Mesenchymal stem cell (in vitro differentiated cells and primary cell): ENCODE data around the gene BBLN.
"Not testable (repeated sequence)": the region's sequence is repeated elsewhere in the genome, so short reads cannot be mapped to it uniquely, and the experiment has no call there.

Experiments
- DNase-seq: peaks from one replicate; pipeline ENCODE4 v3.0.0-alpha.2; 2013
- H2AFZ ChIP-seq: one replicate; pipeline ENCODE4 v1.6.1; 2013; ENCODE audit warnings: low read depth, mild to moderate bottlenecking, control low read depth, inconsistent platforms, low read length, moderate library complexity
- H2AK5ac ChIP-seq: 2 replicates; pipeline ENCODE4 v1.6.1; 2013; ENCODE audit warnings: low read length, moderate library complexity, mild to moderate bottlenecking, inconsistent platforms; ENCODE audit not compliant: severe bottlenecking
- H2BK120ac ChIP-seq: one replicate; pipeline ENCODE4 v1.6.1; 2013; ENCODE audit warnings: low read depth, mild to moderate bottlenecking, inconsistent platforms, low read length, moderate library complexity
- H2BK12ac ChIP-seq, 2 experiments: one replicate each; pipeline ENCODE4 v1.6.1; 2013; ENCODE audit warnings: inconsistent platforms in 2 of 2, low read length in 2 of 2, mild to moderate bottlenecking in 2 of 2, moderate library complexity in 2 of 2, control low read depth in 1 of 2
- H2BK15ac ChIP-seq: one replicate; pipeline ENCODE4 v1.6.1; 2013; ENCODE audit warnings: mild to moderate bottlenecking, low read depth, inconsistent platforms; ENCODE audit not compliant: poor library complexity, severe bottlenecking
- H2BK5ac ChIP-seq: 2 replicates; pipeline ENCODE4 v1.6.1; 2013; ENCODE audit warnings: low read depth, mild to moderate bottlenecking, low read length, control low read depth, inconsistent platforms; ENCODE audit not compliant: poor library complexity, severe bottlenecking
- H3K14ac ChIP-seq, 2 experiments: one replicate each; pipeline ENCODE4 v1.6.1; 2013; ENCODE audit warnings: inconsistent platforms in 2 of 2, low read length in 2 of 2, control low read depth in 1 of 2, mild to moderate bottlenecking in 1 of 2, moderate library complexity in 1 of 2
- H3K18ac ChIP-seq, 2 experiments: one replicate each; pipeline ENCODE4 v1.6.1; 2013; ENCODE audit warnings: inconsistent platforms in 2 of 2, low read length in 2 of 2, control low read depth in 1 of 2, low read depth in 1 of 2, mild to moderate bottlenecking in 1 of 2
- H3K23ac ChIP-seq, 2 experiments: one replicate each; pipeline ENCODE4 v1.6.1; 2013; ENCODE audit warnings: inconsistent platforms in 2 of 2, low read length in 2 of 2, mild to moderate bottlenecking in 2 of 2, moderate library complexity in 2 of 2, control low read depth in 1 of 2
- H3K27ac ChIP-seq: 2 replicates; pipeline ENCODE4 v1.5.1; 2013; ENCODE audit warnings: mild to moderate bottlenecking, moderate library complexity, low read length, control low read depth, inconsistent platforms; ENCODE audit not compliant: poor library complexity, severe bottlenecking
- H3K27me3 ChIP-seq, 2 experiments: 2 replicates each; pipeline versions ENCODE4 v1.6.1 to v1.7.0; 2013; ENCODE audit warnings: low read length in 2 of 2, mild to moderate bottlenecking in 2 of 2, moderate library complexity in 2 of 2, control low read depth in 1 of 2, inconsistent platforms in 1 of 2; ENCODE audit not compliant: control insufficient read depth in 1 of 2, insufficient read depth in 1 of 2
- H3K36me3 ChIP-seq, 2 experiments: 2 replicates each; pipeline versions ENCODE4 v1.6.1 to v1.7.0; 2013; ENCODE audit warnings: low read length in 2 of 2, control low read depth in 1 of 2, inconsistent platforms in 1 of 2, low read depth in 1 of 2, mild to moderate bottlenecking in 1 of 2; ENCODE audit not compliant: insufficient read depth in 2 of 2, control insufficient read depth in 1 of 2
- H3K4ac ChIP-seq, 2 experiments: one replicate each; pipeline ENCODE4 v1.6.1; 2013; ENCODE audit warnings: inconsistent platforms in 2 of 2, low read length in 2 of 2, mild to moderate bottlenecking in 2 of 2, moderate library complexity in 2 of 2, control low read depth in 1 of 2, low read depth in 1 of 2
- H3K4me1 ChIP-seq: 2 replicates; pipeline ENCODE4 v1.6.1; 2013; ENCODE audit warnings: low read depth, low read length, control low read depth; ENCODE audit not compliant: control insufficient read depth, insufficient read depth
- H3K4me2 ChIP-seq: 2 replicates; pipeline ENCODE4 v1.6.1; 2013; ENCODE audit warnings: low read length, mild to moderate bottlenecking, inconsistent platforms; ENCODE audit not compliant: poor library complexity, severe bottlenecking
- H3K4me3 ChIP-seq, 2 experiments: 2 replicates each; pipeline versions ENCODE4 v1.5.1 to v1.7.0; 2013; ENCODE audit warnings: low read length in 2 of 2, mild to moderate bottlenecking in 2 of 2, control low read depth in 1 of 2, low read depth in 1 of 2; ENCODE audit not compliant: insufficient read depth in 1 of 2
- H3K79me1 ChIP-seq: replicated peaks from 2 replicates; pipeline ENCODE4 v1.6.1; 2013; ENCODE audit warnings: mild to moderate bottlenecking, control low read depth, low read length, inconsistent platforms; ENCODE audit not compliant: poor library complexity, severe bottlenecking
- H3K9ac ChIP-seq: 2 replicates; pipeline ENCODE4 v1.7.0; 2013; ENCODE audit warnings: mild to moderate bottlenecking, low read length, moderate library complexity
- H3K9me3 ChIP-seq: 2 replicates; pipeline ENCODE4 v1.7.0; 2013; ENCODE audit warnings: mild to moderate bottlenecking, low read length; ENCODE audit not compliant: control insufficient read depth
- H4K8ac ChIP-seq: one replicate; pipeline ENCODE4 v1.6.1; 2013; ENCODE audit warnings: inconsistent platforms, mild to moderate bottlenecking, low read length, moderate library complexity
- H4K91ac ChIP-seq: one replicate; pipeline ENCODE4 v1.6.1; 2013; ENCODE audit warnings: mild to moderate bottlenecking, low read length, inconsistent platforms
- WGBS: methylation state at CpG from one replicate; pipeline ENCODE4 v1.1.7; 2013; ENCODE audit warnings: mixed read lengths; 5-methylcytosine and 5-hydroxymethylcytosine counted together

BBLN gene

GRCh38 chr9:128129976-128130590 lies 30.0 kb upstream of the BBLN start:
- Histone ChIP-seq H3K4me1 (peaks cover 39% of the 10 kb centered on the region), H3K79me1 (peaks cover 11% of the 10 kb centered on the region)
- H3K27me3 ChIP-seq, H3K4me3 ChIP-seq, H3K27ac ChIP-seq, H4K91ac ChIP-seq, H2BK15ac ChIP-seq, H3K4ac ChIP-seq, H2BK5ac ChIP-seq, H3K23ac ChIP-seq, H3K9ac ChIP-seq, H3K14ac ChIP-seq, H2AK5ac ChIP-seq, H3K18ac ChIP-seq, DNase-seq, H3K9me3 ChIP-seq, H3K4me2 ChIP-seq, H2BK12ac ChIP-seq, H2AFZ ChIP-seq, H3K36me3 ChIP-seq, H2BK120ac ChIP-seq, H4K8ac ChIP-seq: not testable (repeated sequence)
- 0% methylated on average over 1 of the region's 12 CpGs for WGBS

GRCh38 chr9:128130651-128131050 lies 29.4 kb upstream of the BBLN start:
- H3K4me1 ChIP-seq: peaks cover 37% of the 10 kb centered on the region
- not testable (repeated sequence) for H2BK12ac ChIP-seq, H3K23ac ChIP-seq, H3K36me3 ChIP-seq, H2AFZ ChIP-seq, H3K9ac ChIP-seq, H3K27ac ChIP-seq, H3K4me3 ChIP-seq, H3K14ac ChIP-seq, H2BK5ac ChIP-seq, H4K91ac ChIP-seq, DNase-seq, H4K8ac ChIP-seq, H2BK120ac ChIP-seq, H3K27me3 ChIP-seq, H3K4ac ChIP-seq, H3K9me3 ChIP-seq, H3K4me2 ChIP-seq, H3K79me1 ChIP-seq, H3K18ac ChIP-seq
- 68% methylated on average over 7 of the region's 7 CpGs for WGBS
- H2AK5ac ChIP-seq: peak overlapping the region; percentile 67
- peak overlapping the region; percentile 12 for H2BK15ac ChIP-seq

DNA sequence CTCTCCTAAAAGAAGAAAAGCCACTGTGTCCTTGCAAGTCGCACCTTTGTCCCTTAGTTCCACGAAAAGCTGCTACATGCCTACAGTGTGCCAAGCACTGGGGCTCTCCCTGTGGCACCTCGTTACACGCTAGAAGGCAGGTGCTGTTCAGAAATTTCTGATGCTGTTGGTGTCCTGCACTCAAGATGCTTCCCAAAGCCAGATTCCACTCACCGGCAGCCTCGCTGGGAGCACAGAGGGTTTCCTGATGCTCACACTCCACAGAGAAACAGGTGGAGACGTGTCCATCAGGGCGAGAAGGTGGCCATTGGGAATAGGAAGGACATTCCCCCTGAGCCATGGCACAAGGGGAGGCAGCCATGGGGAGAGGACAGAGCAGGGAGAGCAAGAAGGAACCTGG lies 28.7 kb upstream of the BBLN start:
- 81% methylated on average over 8 of the region's 8 CpGs for WGBS
- H3K27me3 ChIP-seq, H3K4me2 ChIP-seq, H3K23ac ChIP-seq, H2BK15ac ChIP-seq, H3K14ac ChIP-seq, DNase-seq, H4K8ac ChIP-seq, H3K18ac ChIP-seq, H3K79me1 ChIP-seq, H3K9me3 ChIP-seq, H2BK5ac ChIP-seq, H3K4me3 ChIP-seq, H3K4ac ChIP-seq, H2BK120ac ChIP-seq, H4K91ac ChIP-seq, H3K9ac ChIP-seq, H2AFZ ChIP-seq, H3K36me3 ChIP-seq, H2BK12ac ChIP-seq: not testable (repeated sequence)
- Histone ChIP-seq H3K4me1 (peaks cover 34% of the 10 kb centered on the region), H3K27ac (peak overlapping the region; percentile 93), H2AK5ac (peak overlapping the region; percentile 78)

- DNase-seq: not testable (repeated sequence)
Measured at GRCh38 chr9:128132139-128132538, 27.9 kb upstream of the BBLN start.

More at GRCh38 chr9:128132139-128132538, 27.9 kb upstream of the BBLN start:
- H3K9me3 ChIP-seq, H2AK5ac ChIP-seq, H3K23ac ChIP-seq, H3K9ac ChIP-seq, H2BK15ac ChIP-seq, H4K8ac ChIP-seq, H3K14ac ChIP-seq, H4K91ac ChIP-seq, H3K4ac ChIP-seq, H2AFZ ChIP-seq, H3K36me3 ChIP-seq, H3K79me1 ChIP-seq, H2BK120ac ChIP-seq, H3K27me3 ChIP-seq, H2BK12ac ChIP-seq, H3K4me3 ChIP-seq, H2BK5ac ChIP-seq, H3K18ac ChIP-seq: not testable (repeated sequence)
- H3K27ac ChIP-seq: peak overlapping the region; percentile 93
- peaks cover 36% of the 10 kb centered on the region for H3K4me1 ChIP-seq
- peak overlapping the region; percentile 27 for H3K4me2 ChIP-seq
- WGBS: 45% methylated on average over 7 of the region's 8 CpGs
